Endodermal cell (in vitro differentiated cells): Measurements from ENCODE around the gene LAMB4. TPM values are rescaled to one million over a fixed set of nuclear protein-coding genes. Genes with fewer than 3 reads are reported as not detected.

Experiments used
- DNase-seq: peaks from one replicate; pipeline ENCODE4 v3.0.0-alpha.2; 2017
- H3K27ac ChIP-seq: 2 replicates; pipeline ENCODE4 v1.5.1; 2013; ENCODE audit warnings: mild to moderate bottlenecking, low read depth, low read length, moderate library complexity
- H3K27me3 ChIP-seq: 2 replicates; pipeline ENCODE4 v1.6.1; 2013; ENCODE audit warnings: mild to moderate bottlenecking, low read length, moderate library complexity; ENCODE audit not compliant: insufficient read depth, control insufficient read depth, poor library complexity, severe bottlenecking
- H3K36me3 ChIP-seq: 2 replicates; pipeline ENCODE4 v1.7.0; 2013; ENCODE audit warnings: mild to moderate bottlenecking, low read length, moderate library complexity; ENCODE audit not compliant: control insufficient read depth, insufficient read depth
- H3K4me1 ChIP-seq: one replicate; pipeline ENCODE4 v1.7.0; 2013; ENCODE audit warnings: low read length; ENCODE audit not compliant: control insufficient read depth, insufficient read depth
- H3K4me3 ChIP-seq: 2 replicates; pipeline ENCODE4 v1.5.1; 2013; ENCODE audit warnings: mild to moderate bottlenecking, low read length, moderate library complexity
- H3K9ac ChIP-seq: 2 replicates; pipeline ENCODE4 v1.6.1; 2013; ENCODE audit warnings: mild to moderate bottlenecking, low read length, moderate library complexity; ENCODE audit not compliant: poor library complexity, severe bottlenecking; ENCODE audit errors: extremely low read depth
- H3K9me3 ChIP-seq: 2 replicates; pipeline ENCODE4 v1.6.1; 2013; ENCODE audit warnings: mild to moderate bottlenecking, low read length, moderate library complexity; ENCODE audit not compliant: control insufficient read depth
- H3K27ac Mint-ChIP-seq: 2 replicates; pipeline ENCODE4 v1.8.0; 2020; ENCODE audit warnings: mixed read lengths
- H3K27me3 Mint-ChIP-seq: 2 replicates; pipeline ENCODE4 v1.8.0; 2021; ENCODE audit warnings: mild to moderate bottlenecking, mixed read lengths; ENCODE audit not compliant: insufficient read depth
- H3K36me3 Mint-ChIP-seq: 2 replicates; pipeline ENCODE4 v1.8.0; 2020; ENCODE audit warnings: low read depth, mixed read lengths
- H3K4me1 Mint-ChIP-seq: 2 replicates; pipeline ENCODE4 v1.8.0; 2020; ENCODE audit warnings: mixed read lengths
- H3K4me3 Mint-ChIP-seq: 2 replicates; pipeline ENCODE4 v1.8.0; 2020; ENCODE audit warnings: mild to moderate bottlenecking, moderate library complexity, mixed read lengths
- H3K9me3 Mint-ChIP-seq: 2 replicates; pipeline ENCODE4 v1.8.0; 2020; ENCODE audit warnings: mild to moderate bottlenecking, mixed read lengths
- CTCF ChIP-seq: fragments of 200-600 bp; sonication (generic); conservative IDR thresholded peaks from 2 replicates; pipeline ENCODE4 v1.5.0; 2021; ENCODE audit warnings: antibody characterized with exemption, mild to moderate bottlenecking
- WGBS, 2 experiments: methylation state at CpG; one replicate each; pipeline versions ENCODE4 v1.1.5 to v1.1.7; 2013; ENCODE audit warnings: missing lambda C conversion rate in 2 of 2, mixed read lengths in 1 of 2; ENCODE audit not compliant: insufficient coverage in 1 of 2, insufficient read length in 1 of 2; 5-methylcytosine and 5-hydroxymethylcytosine counted together
- total RNA-seq, 2 donors: library from RNA; stranded (reverse); fragmentation: NEBNext Ultra II Directional in 1 of 2; extraction: Animal tissue kit (Norgen Biotek cat#: 25700) in 1 of 2; gene quantifications; 2 replicates in 1 of 2; 3 replicates in 1 of 2; pipeline ENCODE4 v1.2.1, GENCODE V29; 2021

Gene LAMB4
- total RNA-seq, 2 donors from 2014 or later, result not detected

GRCh38 chr7:108147031-108147563 lies 16.9 kb upstream of the LAMB4 start:
- no peak overlapping the region for H3K9ac ChIP-seq
- H3K4me1 ChIP-seq, result no peaks in the 10 kb centered on the region
- DNase-seq, result no peak
- TF ChIP-seq CTCF, result no peak
- Mint-ChIP-seq H3K4me1 (peaks cover under 1% of the 10 kb centered on the region), H3K27ac (no peak overlapping the region), H3K27me3 (no peaks in the 10 kb centered on the region), H3K9me3 (no peaks in the 10 kb centered on the region), H3K4me3 (no peak overlapping the region), H3K36me3 (no peaks in the 10 kb centered on the region)
- H3K27me3 ChIP-seq, result no peaks in the 10 kb centered on the region
- H3K9me3 ChIP-seq, result no peaks in the 10 kb centered on the region
- no peaks in the 10 kb centered on the region for H3K36me3 ChIP-seq
- H3K4me3 ChIP-seq, result no peak overlapping the region
- WGBS, 2 experiments, result 88 to 94% methylated on average over 5 to 6 of the region's 6 CpGs
- no peak overlapping the region for H3K27ac ChIP-seq

DNA sequence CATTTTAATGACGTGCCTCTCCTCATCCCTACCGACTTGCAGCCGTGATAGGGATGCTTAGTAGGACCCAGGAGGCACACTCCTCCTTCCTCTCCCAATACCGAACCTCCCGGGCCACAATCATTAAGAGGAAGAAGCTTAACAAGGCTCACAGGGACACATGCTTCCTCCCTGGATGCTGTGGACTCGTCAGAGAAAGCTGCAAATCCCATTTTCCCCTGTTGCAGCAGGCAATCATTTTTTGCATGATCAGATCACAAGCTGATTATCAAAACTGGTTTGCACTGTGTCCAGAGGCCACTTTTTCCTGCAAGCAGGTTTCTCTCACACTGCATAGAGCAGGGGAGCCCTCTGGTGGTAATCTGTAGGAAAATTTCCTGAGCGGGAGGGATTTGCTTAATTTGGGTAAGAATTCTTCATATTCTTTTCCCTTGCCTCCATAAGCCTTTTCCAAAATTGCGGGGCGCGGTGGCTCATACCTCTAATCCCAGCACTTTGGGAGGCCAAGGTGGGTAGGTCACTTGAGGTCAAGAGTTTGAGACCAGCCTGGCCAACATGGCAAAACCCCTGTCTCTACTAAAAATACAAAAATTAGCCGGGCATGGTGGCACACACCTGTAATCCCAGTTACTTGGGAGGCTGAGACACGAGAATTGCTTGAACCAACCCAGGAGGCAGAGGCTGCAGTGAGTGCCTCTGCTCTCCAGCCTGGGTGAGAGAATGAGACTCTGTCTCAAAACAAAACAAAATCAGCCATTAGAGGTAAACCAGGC lies 16.1 kb upstream of the LAMB4 start:
- WGBS, 2 experiments, result 22 to 23% methylated on average over 7 to 12 of the region's 12 CpGs
- H3K9ac ChIP-seq, result no peak overlapping the region
- H3K27me3 ChIP-seq, result no peaks in the 10 kb centered on the region
- H3K9me3 ChIP-seq, result no peaks in the 10 kb centered on the region
- peak; percentile 88 for DNase-seq
- no peak overlapping the region for H3K4me3 Mint-ChIP-seq
- H3K27me3 Mint-ChIP-seq, result no peaks in the 10 kb centered on the region
- H3K36me3 ChIP-seq, result no peaks in the 10 kb centered on the region
- peak overlapping the region; percentile 71 for H3K4me3 ChIP-seq
- H3K27ac Mint-ChIP-seq, result no peak overlapping the region
- H3K4me1 ChIP-seq, result no peaks in the 10 kb centered on the region
- H3K36me3 Mint-ChIP-seq, result no peaks in the 10 kb centered on the region
- H3K9me3 Mint-ChIP-seq, result no peaks in the 10 kb centered on the region
- peak; percentile 97 for TF ChIP-seq CTCF
- H3K4me1 Mint-ChIP-seq, result no peaks in the 10 kb centered on the region
- no peak overlapping the region for H3K27ac ChIP-seq

DNA sequence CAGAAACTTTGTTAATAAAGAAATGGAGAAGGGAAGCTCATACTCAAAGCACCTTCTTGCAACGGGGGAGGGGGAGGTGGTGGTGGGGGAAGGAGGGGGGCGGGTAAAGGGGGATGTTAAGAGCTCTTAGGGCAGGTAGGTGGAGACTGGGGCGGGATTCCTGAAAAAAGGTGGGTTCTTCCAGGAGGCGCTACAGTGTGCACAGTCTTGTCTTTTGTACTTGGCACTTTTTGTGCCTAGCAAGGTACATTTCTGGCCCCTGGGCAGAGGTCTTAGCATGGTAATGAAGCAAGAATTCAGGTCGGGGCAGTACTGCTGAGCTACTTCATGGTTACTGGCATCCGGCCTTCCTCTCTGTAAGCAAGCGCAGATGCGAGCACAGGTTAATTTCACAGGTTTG lies 15.2 kb upstream of the LAMB4 start:
- Mint-ChIP-seq H3K27ac (no peak overlapping the region), H3K9me3 (no peaks in the 10 kb centered on the region), H3K36me3 (no peaks in the 10 kb centered on the region), H3K4me3 (no peak overlapping the region), H3K4me1 (no peaks in the 10 kb centered on the region), H3K27me3 (no peaks in the 10 kb centered on the region)
- Histone ChIP-seq H3K4me1 (no peaks in the 10 kb centered on the region), H3K9me3 (no peaks in the 10 kb centered on the region), H3K9ac (no peak overlapping the region), H3K27ac (no peak overlapping the region), H3K27me3 (no peaks in the 10 kb centered on the region), H3K36me3 (no peaks in the 10 kb centered on the region), H3K4me3 (no peak overlapping the region)
- peak; percentile 55 for DNase-seq
- TF ChIP-seq CTCF, result no peak
- WGBS, 2 experiments, result 82 to 87% methylated on average over 3 to 7 of the region's 8 CpGs
